HG02885 (cell line): ENCODE data around the gene CSNK1G3.
"Not testable (repeated sequence)": the region's sequence is repeated elsewhere in the genome, so short reads cannot be mapped to it uniquely, and the experiment has no call there.

Experiments used
- ATAC-seq: cut with Tn5 transposase; IDR thresholded peaks from one replicate; pipeline ENCODE4 v1.9.1; 2021; ENCODE audit warnings: mild to moderate bottlenecking; ENCODE audit not compliant: unreplicated experiment, poor library complexity

CSNK1G3 gene

DNA sequence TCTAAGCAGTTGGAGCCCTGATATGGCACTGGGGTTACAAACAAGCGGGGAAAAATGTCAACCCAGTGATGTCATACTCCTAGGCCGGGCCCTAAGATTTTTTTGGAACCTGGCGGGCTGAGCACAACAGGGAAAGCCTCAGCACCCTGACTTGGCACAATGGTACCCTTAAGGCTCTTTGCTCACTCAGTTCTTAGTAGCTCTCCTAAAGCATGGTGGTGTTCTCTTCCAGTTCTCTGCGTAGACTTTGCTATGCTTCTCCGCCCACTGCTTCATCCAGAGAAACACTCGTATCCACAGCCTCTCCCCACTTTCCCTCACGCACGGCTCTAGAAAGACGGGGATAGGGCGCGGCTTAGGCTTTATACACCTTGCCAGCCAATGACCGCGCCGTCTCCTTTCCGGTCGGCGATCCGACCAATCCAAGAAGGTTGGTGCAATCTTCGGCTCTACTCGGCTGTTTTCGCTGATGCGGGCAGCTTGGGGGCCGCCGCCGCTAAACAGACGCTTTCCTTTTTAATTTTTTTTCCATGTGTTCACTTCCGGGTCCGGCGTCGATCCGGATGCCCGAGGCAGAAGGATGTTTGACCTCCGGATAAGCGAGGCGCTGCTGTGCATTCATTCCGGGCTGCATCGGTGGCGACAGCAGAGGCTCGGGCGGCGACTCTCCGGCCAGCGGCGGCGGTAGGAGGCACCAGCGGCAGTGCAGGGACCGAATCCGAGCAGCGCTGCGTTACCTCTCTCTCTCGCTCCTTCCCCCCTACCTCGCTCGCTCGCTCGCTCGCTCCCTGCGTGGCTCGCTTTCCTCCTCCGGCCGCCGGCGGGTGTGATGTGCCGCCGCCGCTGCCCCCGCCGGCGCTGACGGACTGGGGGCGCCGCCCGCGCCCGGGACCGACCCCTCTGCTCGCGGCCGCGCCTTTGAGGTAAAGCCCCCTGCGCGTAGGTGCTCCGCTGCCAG is at the start of gene CSNK1G3:
Gene CSNK1G3, plus strand, starts transcription at position 530 of the 958 bp plus-strand sequence. CDS start 33,487 bp downstream, outside the sequence.
- ATAC-seq = peak; percentile 95

DNA sequence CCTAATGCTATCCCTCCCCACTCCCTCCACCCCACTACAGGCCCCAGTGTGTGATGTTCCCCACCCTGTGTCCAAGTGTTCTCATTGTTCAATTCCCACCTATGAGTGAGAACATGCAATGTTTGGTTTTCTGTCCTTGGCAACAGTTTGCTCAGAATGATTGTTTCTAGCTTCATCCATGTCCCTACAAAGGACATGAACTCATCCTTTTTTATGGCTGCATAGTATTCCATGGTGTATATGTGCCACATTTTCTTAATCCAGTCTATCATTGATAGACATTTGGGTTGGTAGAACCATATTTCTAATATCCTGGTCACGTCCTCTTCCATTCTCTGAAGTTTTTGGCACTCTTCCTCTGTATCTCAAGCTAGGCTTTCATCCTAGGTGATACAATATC is 45.1 kb upstream of the CSNK1G3 start:
- not testable (repeated sequence) for ATAC-seq

DNA sequence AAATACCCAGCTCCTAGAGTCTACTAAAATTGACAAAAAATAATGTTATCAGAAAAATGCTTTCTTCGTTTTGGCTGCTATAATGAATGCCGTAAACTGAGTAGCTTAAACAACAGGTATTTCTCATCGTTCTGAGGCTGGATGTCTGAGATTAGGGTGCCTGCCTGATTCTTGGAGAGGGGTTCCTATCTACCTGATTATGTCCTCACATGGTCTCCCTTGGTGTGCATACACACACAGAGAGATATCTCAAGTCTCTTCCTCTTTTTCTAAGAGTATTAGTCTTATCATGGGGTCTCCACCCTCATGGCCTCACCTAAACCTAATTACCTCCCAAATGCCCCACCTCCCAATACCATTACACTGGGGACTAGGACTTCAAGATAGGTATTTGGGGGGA is 40.6 kb upstream of the CSNK1G3 start:
- ATAC-seq = no peak

DNA sequence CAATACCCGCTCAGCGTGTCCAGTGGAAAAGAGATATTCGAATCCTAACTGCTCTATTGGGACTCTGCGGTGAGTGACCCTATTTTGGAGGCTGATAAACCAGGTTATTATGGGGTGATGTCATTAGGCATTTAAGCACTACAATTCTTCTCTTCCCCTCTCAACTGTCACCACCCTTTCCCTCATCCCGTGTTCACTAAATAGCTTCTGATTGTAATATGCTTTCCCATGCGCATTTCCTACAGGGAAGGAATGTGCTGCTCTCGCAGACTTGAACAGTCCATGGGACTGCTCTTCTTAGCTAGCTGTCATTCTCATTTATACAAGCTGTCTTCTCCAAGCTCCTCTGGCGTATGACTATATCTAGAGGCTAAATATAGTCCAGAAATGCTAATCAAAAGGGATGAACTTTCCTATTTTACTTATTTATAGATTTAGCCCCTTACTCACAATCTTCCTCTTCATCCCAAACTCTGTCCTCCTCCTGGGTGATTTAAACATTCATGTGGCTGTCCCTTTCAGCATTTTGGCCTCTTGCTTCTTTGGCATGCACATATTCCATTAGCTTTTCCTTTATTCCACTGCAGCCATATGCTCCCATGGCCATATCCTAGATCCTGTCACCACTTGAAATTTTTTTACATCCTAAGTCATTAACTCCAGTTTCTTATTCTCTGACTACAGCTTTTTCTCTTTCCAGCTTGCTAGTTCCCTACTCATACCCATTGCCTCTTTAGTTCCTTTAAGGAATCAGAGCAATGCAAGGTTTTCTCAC is 39.6 kb upstream of the CSNK1G3 start:
- ATAC-seq = no peak

DNA sequence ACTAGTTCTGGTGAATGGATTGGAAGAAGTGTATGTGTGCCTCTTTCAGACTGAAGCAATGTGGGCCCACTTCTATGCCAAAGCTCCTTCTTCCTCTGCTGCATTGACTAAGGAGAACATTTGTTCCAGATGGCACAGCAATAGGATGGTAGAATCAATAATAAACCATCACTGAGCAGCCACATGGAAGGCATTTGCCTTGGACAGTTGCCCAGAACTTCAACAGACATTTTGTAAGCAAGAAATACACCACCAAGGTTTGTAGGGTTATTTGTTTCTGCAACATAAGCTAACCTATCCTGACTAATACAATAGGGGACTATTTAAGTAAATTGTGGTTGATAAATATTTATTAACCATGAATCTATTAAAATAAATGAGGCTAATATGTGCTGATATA is 37.7 kb upstream of the CSNK1G3 start:
- ATAC-seq = no peak

DNA sequence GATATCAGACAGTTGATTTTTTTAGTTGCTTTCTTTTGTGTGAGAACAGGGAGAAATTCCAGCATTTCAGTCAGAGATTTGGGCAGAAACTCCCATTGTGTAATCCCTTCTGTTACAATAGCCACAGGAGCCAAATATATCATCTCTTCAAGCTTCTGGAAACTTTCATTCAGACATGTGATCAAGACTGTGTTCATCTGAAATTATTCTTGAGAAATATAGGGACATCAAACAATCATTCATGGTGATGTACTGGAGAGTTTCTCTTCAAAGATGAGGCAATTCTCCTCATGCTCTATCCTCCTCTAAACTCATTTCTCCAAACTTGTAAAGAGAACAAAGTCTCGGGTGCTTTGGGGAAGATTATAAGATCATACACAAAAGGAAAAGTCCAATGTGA is 35.2 kb upstream of the CSNK1G3 start:
- no peak for ATAC-seq

DNA sequence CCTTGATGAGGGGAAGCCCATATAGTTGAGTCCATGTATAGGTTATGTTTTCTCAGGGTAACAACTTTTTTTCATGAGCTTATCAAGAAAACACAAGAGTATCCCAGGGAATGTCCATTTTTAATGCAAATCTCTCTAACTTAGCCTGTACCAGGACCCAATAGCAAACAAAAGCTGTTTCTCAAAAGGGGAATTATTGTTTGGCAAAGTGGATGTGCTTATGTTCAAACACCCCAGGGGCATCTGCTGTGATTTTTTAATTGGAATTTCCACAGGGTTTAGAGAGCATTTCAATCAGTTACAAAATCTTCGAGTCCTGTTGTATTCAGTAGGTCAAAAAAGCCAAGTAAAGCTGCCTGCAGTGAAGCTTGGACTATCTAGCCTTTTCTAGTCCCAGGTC is 33.4 kb upstream of the CSNK1G3 start:
- no peak for ATAC-seq

DNA sequence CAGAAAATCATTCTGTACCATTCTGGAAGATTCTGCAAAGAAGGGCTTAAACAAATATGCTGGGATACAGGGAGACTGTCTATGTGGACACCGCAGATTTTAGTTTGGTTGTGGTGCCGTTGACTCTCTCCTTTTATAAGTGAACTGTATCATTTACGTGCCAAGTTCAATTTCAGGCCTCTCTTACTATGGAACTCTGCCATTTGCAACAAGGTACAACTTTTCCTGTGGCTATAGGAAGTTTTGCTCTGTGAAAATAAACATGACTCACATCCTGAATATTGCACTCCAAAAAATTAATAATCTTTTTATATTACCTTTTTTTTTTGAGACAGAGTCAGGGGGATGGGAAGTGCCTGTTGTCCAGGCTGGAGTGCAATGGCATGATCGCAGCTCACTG is 29.7 kb upstream of the CSNK1G3 start:
- no peak for ATAC-seq

DNA sequence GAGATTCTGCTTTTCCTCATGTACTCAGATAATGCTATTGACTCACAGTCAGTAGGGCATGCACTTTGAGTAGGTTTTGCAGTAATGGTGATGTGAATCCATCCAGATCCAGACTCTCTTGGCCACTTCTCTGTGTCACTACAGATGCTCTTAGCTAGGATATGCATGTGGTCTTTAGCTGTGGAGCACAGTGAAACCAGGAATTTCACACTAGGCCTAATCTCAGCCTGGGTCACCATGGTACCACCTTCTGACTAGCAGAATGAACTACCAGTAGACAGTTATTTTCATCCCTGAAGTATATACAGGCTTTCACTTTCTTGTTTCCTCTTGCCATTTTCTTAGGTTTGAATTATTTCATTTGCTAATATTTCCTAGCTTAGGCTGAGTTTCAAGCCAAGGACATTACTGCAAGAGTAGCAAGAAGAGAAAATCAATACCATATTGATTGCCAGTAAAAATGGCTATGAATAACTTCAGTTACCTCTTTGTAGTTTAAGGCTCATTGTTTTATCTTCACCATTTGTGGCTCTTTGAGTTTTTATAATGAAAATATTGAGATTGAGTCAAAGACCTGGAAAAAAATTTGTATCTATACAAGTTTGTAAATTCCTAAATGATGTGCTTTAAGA is 28.4 kb upstream of the CSNK1G3 start:
- no peak for ATAC-seq

DNA sequence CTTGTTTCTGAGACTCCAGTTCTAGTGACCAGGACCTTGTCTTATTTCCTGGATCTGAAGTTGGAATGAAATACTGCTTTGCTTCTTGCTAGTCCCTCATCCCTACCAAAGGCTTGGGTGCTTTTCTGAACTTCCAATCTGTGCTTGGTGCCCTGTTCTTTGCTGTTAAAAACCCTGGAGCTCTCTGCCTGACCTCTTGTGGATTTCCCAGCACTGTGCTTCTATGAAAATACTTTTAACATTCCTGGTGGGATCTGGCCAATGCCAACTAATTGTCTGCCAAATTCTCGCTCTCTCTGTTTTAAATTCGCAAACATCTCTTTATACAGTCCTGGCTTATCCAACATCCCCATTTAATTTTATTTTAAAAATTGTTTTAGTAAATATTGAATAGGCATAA is 26.7 kb upstream of the CSNK1G3 start:
- ATAC-seq = no peak

DNA sequence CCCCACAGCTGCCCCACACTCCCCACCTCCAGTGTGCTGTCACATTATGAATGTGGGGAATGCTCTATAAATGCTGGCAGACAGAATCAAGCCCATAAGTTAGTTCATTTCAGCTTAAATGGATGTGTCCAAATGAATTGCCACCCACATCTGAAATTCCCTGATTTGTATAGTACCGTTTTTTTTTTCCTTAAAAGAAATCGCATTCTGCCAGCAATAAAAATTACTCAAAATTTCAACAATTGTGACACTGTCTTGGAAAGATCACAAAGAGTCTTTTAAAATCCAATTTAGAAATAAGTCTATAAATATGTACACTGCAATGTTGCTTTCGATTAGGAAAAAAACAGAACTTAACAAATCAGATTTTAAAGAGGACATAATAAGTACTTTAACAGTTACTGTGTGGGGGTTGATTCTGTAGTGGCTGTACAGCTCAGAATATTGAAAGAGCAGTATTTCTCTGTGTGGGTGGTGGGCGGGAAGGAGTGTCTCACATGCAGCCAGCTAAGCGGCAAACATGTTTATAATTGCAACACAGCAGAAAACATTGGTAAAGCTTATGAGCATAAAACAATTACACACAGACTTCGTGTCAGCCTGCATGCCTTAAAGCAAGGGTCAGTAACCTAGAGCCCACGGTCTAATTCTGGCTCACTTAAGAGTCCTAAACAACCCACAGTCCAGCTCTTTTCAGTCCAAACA is 24.9 kb upstream of the CSNK1G3 start:
- no peak for ATAC-seq

DNA sequence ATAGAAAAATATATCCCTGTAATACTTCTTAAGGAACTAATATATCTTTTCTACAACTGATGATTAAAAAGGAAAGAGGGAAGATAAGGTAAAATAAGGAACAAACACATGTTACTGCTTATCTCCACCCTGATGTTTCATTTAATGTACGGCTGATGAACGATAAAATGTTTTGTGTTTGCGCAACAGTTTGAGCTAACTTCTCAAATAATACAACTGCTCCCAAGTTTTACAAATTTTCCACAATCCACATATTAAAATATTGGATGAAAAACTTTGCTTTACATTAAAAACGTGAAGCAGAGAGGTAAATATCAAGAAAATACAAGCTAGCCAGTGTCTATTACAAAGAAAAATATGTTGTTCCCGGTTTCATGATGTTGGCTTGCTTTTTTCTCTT is 21.0 kb upstream of the CSNK1G3 start:
- no peak for ATAC-seq

DNA sequence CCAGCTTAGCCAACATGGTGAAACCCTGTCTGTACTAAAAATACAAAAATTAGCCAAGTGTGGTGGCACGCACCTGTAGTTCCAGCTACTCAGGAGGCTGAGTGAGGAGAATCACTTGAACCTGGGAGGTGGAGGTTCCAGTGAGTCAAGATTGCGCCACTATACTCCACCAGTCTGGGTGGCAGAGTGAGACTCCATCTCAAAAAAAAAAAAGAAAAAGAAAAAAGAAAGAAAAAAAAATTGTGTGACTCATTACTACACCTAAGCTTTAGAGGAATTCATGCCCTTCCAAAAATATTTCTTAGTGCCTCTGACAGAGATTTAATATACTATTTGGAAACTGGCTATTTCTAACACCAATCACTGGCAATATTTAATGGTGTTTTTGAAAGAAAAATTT is 16.8 kb upstream of the CSNK1G3 start:
- ATAC-seq = not testable (repeated sequence)

DNA sequence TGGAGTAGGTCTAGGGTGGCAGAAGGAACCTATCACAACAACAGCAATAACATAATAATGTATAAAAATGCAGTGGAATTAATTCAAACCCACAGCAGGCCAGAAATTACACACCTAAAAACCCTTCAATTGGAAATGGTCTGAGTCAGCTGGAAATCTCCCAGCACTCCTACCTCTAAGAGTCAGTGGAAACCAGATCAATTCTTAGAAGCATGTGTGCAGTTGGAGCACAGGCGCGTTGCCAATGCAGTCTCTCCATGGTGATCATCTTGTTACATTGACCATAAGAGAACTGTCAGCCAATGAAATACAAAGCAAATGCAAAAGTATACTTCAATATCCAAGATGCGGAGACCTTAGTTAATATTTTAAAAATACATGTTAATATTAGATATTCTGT is 15.1 kb upstream of the CSNK1G3 start:
- ATAC-seq = no peak

DNA sequence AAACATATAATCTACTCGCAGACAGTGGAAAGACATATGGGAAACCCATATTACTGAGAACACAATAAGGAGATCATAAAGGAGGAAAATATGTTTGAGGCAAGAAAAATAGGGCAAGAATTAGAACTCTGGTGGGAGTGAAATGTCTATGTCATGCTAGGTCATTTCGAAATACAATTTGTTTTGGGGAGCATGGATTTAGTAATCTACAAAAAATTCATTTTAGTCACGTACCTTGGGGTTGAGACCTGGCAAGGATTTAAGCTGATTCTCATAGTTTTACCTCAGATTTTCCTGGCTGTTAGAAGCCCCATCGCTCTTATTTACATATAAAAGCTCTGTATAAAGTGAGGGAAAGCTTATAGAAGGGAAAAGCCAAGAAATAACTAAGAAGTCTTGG is 11.5 kb upstream of the CSNK1G3 start:
- no peak for ATAC-seq

DNA sequence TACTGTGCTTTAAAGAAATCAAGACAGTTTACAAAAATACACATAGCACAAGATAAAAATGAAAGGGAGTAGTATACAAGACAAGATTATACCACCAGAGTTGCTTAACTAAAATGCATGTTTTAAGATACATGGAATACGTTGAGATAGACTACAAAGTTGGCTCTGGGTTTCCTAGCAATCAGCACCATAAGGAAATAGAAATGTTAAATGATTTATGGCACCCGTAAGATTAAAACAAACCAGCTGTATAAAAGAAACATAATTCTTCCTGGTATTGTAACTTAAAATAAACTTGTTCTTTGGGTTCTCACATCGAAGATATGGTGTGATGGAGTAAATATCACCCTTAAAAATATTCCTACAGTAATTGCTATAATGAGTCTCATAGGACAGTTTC is 9.9 kb upstream of the CSNK1G3 start:
- ATAC-seq = no peak

DNA sequence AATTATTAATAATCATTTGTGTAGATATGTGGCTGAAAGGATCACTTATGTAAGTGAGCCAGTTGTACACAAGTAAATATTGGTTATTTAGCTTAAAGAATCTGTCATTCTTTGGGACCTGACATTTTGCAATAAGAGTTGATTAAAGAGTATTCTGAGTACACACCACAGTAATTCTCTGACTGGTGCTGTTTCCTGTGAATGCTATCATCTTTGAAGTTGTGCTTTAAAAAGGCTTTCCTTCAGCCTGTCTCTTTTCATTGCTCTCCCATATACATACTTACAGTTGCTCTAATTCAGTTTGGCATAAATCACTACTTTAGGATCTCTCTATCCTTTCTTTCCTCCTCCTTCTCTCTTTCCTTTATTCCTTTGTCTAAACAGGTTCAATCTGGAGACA is 8.7 kb upstream of the CSNK1G3 start:
- ATAC-seq = no peak

DNA sequence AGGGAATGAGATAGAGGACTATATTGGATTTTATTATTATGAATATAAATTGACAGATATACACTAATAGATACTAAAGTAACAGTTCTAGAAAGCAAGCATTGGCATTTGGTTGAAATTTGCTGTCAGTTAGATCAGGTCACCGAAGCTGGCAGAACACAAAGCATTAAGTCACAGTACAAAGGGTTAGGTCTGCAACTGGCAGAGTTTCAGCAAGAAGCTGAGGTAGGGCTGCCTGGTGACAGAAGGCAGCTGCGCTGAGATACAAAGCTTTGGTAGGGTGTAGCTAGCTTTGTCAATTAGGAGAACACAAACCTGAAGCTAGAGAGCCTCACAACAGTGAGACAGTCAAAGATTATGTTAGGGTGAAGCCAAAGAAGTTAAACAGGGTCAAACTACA is 6.3 kb upstream of the CSNK1G3 start:
- no peak for ATAC-seq

DNA sequence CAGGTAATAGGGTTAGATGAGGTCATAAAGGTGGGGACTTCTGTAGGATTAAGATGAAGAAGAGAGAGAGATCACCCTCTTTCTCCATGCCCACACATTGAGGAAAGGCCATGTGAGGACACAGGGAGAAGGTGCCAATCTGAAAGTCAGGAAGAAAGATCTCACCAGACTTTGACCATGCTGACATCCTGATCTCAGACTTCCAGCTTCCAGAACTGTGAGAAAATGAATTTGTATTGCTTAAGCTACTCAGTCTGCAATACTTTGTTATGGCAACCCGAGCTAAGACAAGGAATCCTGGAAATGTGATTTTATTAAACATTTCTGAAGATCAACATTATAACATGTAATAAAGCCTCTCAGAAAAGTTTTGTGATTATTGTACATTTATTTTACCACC is 3.5 kb upstream of the CSNK1G3 start:
- no peak for ATAC-seq

DNA sequence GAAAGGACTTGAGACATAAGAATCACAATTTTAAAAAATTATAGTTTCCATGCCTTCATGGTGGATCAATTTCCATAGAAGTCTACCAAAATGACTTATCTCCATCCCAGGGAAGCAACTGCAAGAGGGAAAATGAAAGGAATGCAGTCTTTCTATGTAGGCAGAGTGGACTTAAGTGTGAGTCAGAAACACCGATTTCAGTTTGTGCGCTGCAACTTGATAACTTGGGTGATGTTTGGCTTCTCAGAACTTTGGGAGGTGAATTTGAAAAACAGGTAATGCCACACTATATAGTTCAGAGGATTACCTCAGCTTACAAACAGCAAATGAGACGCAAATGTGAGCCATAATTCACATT is 708 bp upstream of the CSNK1G3 start:
- no peak for ATAC-seq
